ENCODE data around the gene DEPDC5.

The DEPDC5 gene

DNA sequence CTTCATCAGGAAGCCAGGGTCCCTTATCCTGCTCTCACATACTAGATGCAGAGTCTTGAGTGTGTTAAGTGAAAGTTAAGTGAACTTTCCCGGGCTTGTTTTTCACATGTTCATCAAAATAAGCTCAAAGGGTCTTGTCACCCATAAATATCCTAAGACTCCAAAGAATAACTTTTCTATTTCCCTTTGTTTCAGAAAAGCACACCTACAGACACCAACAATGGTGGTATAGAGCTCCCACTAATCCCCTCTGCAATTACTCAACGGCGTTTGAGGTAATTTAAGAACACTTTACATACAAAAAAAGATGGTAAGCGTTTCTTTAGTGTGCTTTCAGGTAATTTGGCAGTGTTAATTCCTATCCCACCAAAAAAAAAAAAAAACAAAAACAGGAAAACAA lies 6.4 kb upstream of the DEPDC5 start:
- no peak for DNase-seq (ENCODE audit: low spot score)
- in situ Hi-C loops (cut with MboI; ENCODE audit: low sequenced_read_pairs, unreplicated experiment), result no loop called here
- no peak for TF ChIP-seq CTCF (IDR thresholded peaks at IDR 0.05; ENCODE audit: borderline replicate concordance, control extremely low read depth, extremely low read depth, insufficient read depth, missing control alignments)

DNA sequence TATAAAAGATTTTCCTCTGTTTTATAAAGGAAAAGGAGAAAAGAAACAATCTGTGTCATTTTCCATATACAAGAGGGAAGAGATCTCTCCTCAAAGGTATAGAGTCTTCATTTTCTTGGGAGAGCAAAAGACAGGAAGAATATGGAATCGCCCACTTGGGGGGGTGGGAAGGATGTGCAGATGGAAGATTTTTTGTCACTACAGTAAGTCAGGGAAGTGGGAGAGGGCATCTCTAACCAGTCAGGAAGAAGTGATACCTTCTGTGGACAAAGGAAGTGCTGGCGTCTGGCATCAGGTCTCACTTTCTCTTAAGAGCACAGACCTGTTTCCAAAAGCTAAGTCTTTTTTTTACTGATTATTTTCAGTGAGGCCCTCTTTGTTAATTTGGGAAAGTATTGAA lies 5.3 kb upstream of the DEPDC5 start:
- no peak for TF ChIP-seq CTCF (IDR thresholded peaks at IDR 0.05; ENCODE audit: borderline replicate concordance, control extremely low read depth, extremely low read depth, insufficient read depth, missing control alignments)
- DNase-seq (ENCODE audit: low spot score), result no peak
- in situ Hi-C loops (cut with MboI; ENCODE audit: low sequenced_read_pairs, unreplicated experiment), result no loop called here

DNA sequence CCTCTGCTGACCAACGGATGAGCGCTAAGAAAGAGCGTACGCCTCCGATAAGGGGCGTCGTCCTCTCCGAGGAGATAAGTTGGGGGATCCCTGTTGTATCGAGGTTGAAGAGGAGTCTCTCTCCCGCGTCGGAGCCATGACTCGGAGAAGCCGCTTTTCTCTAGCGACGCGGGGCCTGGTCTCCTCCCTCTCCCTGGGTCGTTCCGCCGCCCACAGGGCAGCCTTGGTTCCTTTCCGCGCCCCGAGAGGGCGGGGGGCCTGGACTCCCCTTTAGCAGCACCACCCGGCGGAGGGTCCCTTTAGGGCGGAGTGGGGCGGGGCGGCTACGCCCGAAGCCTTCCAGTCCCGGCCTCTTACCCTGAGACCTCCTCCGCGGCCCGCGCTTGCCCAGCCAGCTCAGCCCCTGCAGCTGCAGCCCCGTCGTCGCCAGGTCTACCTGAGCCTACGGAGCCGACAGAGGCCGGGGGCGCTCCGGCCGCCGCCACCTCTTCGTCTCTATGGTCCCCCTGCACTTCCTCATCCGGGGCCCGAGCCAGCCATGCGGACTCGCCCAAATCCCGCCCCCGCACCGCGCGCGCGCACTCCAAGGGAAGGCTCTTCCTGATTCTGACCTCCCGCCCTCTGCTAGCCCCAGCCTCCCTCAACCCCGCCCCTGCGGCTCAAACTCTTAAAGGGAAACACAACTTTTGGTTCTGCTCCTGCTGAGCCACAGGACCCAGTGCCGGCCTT lies 4.0 kb upstream of the DEPDC5 start, which contains the start of gene PRR14L:
TSS of gene PRR14L (minus strand) at position 497 of the 729 bp plus-strand sequence. CDS start 11,272 bp downstream, outside the sequence.
- in situ Hi-C loops (cut with MboI; ENCODE audit: low sequenced_read_pairs, unreplicated experiment), result no loop called here
- DNase-seq (ENCODE audit: low spot score), result peak; percentile 95
- TF ChIP-seq CTCF (IDR thresholded peaks at IDR 0.05; ENCODE audit: borderline replicate concordance, control extremely low read depth, extremely low read depth, insufficient read depth, missing control alignments), result peak; percentile 18

DNA sequence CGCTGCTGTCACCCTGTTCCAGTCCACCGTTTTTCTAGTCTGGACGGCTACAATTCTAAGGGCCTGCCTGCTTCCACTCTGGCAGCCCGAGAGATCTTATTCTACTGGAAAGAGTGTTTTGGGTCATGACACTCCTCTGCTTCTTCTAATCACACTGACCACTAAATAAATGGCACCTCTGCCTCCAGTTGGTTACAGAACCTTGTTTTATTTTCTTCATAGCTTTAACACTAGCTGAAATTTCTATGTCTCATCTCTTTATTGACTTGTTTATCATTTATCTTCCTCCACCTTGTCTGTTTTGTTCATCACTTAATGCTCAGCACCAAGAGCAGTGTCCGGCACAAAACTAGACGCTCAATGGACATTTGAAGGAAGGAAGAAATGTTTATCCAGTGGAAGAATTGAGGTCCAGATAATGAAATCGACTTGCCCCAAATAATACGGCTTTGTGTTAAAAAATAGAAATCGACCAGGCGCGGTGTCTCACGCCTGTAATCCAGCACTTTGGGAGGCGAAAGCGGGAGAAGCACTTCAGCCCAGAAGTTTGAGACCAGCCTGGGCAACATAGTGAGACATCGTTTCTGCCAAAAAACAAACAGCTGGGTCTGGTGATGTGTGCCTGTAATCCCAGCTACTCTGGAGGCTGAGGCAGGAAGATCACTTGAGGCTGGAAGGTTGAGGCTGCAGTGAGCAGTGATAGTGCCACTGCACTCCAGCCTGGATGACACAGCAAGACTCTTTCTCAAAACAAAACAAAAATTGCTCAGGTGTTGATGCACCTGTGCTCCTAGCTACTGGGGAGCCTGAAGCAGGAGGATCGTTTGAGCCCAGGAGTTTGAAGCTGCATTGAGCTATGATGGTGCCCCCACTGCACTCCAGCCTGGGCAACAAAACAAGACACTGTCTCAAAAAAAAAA lies 3.2 kb upstream of the DEPDC5 start:
- in situ Hi-C loops (cut with MboI; ENCODE audit: low sequenced_read_pairs, unreplicated experiment), result no loop called here
- no peak for TF ChIP-seq CTCF (IDR thresholded peaks at IDR 0.05; ENCODE audit: borderline replicate concordance, control extremely low read depth, extremely low read depth, insufficient read depth, missing control alignments)
- DNase-seq (ENCODE audit: low spot score), result no peak

GRCh38 chr22:31752096-31752847 lies 1.5 kb upstream of the DEPDC5 start:
- DNase-seq (ENCODE audit: low spot score), result no peak
- no peak for TF ChIP-seq CTCF (IDR thresholded peaks at IDR 0.05; ENCODE audit: borderline replicate concordance, control extremely low read depth, extremely low read depth, insufficient read depth, missing control alignments)
- in situ Hi-C loops (cut with MboI; ENCODE audit: low sequenced_read_pairs, unreplicated experiment), result no loop called here

- peak; percentile 26 for DNase-seq (ENCODE audit: low spot score)
- in situ Hi-C loops (cut with MboI; ENCODE audit: low sequenced_read_pairs, unreplicated experiment), result no loop called here
These were observed 700 bp upstream of the DEPDC5 start for GRCh38 chr22:31753005-31753633.

More at GRCh38 chr22:31753005-31753633, 700 bp upstream of the DEPDC5 start:
- no peak for TF ChIP-seq CTCF (IDR thresholded peaks at IDR 0.05; ENCODE audit: borderline replicate concordance, control extremely low read depth, extremely low read depth, insufficient read depth, missing control alignments)

Data from GM13976 (cell line).